A172 (cell line): ENCODE data around the gene NT5M. TPM values are rescaled to one million over a fixed set of nuclear protein-coding genes. Genes with fewer than 3 reads are reported as not detected.
A peak's percentile ranks its signal among the peaks of the same experiment; 100 is the strongest.

ENCODE experiments used
- DNase-seq: peaks from one replicate; pipeline ENCODE4 v3.0.0-alpha.2; 2015; ENCODE audit warnings: low spot score
- total RNA-seq: library from RNA; depleted of rRNA; stranded (reverse); fragments of >200 nt; shearing (Covaris generic); gene quantifications from 2 replicates; pipeline ENCODE4 v1.2.3, GENCODE V29; 2014

The NT5M gene
- total RNA-seq, 1 experiment from 2014 or later, result 12.7 TPM

- peak; percentile 59 for DNase-seq
Observed at GRCh38 chr17:17354560-17355349, 51.6 kb downstream of the NT5M start.

GRCh38 chr17:17355426-17355825 lies 52.3 kb downstream of the NT5M start:
- no peak for DNase-seq

- peak; percentile 92 for DNase-seq
Observed at GRCh38 chr17:17356149-17356930, 53.2 kb downstream of the NT5M start.

DNA sequence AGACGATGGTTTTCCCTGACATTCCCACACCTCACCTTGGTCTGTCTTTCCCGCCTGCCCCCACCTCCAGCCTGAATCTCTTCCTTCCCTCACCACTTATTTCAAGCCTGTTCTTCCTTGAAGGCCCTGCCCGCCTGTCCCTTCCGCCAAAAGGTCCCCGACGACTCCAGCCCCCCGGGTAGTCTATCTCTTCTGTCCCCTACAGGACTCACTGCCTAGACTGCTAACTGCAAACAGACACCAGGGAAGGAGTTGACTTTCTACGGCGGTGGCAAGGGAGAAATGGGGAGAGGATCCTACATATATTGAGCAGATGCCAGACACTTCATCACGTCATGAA lies 53.7 kb downstream of the NT5M start:
- DNase-seq, result no peak

DNA sequence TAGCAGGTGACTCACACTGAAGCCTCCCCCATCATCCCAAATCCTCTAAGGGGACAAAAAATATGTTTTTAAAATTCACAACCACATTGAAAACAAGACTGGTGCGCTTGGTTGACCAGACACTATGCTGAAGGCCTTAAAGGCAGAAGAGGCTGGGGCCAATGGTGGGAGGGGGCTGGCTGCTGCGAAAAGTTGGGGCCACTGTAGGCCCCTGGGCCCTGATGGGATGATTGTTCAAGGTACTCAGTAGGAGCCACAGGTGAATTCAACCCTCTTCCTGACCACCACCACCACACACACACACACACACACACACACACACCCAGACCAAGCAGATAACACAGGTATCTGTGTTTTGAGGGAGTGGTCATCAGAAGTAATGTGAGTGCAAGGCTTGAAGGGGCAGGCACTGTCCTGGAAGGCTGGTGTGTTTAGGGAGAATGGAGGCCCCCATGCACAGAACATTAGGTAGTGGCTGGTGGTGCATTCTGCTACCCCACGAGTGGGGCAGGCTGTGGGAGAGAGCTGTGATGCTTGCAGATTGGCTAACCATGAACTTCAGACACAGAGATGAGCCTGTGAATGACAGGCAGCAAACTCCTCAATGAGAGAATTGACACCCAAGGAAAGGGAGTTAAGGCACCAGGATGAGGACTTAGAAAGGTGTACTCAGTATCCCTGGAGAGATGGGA lies 55.0 kb downstream of the NT5M start:
- DNase-seq, result no peak

- no peak for DNase-seq
Observed at GRCh38 chr17:17358866-17359265, 55.7 kb downstream of the NT5M start.

DNA sequence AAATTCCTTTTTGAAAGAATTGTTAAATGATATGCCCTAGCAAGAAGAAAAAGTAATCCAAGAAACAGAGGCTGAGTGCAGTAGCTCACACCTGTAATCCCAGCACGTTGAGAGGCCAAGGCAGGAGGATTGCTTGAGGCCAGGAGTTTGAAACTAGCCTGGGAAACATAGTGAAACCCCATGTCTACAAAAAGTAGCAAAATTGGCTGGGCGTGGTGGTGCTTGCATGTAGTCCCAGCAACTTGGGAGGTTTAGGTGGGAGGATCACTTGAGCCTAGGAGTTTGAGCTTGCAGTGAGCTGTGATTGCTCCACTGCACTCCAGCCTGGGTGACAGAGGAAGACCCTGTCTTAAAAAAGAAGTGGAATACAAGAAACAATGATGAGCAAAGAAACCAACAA lies 56.1 kb downstream of the NT5M start:
- no peak for DNase-seq

GRCh38 chr17:17360087-17360730 lies 57.0 kb downstream of the NT5M start:
- DNase-seq, result no peak

GRCh38 chr17:17361543-17361866 lies 58.3 kb downstream of the NT5M start:
- DNase-seq, result no peak

GRCh38 chr17:17361867-17362539 lies 58.8 kb downstream of the NT5M start:
- DNase-seq, result no peak

- DNase-seq, result no peak
Observed at GRCh38 chr17:17362540-17362930, 59.4 kb downstream of the NT5M start.

DNA sequence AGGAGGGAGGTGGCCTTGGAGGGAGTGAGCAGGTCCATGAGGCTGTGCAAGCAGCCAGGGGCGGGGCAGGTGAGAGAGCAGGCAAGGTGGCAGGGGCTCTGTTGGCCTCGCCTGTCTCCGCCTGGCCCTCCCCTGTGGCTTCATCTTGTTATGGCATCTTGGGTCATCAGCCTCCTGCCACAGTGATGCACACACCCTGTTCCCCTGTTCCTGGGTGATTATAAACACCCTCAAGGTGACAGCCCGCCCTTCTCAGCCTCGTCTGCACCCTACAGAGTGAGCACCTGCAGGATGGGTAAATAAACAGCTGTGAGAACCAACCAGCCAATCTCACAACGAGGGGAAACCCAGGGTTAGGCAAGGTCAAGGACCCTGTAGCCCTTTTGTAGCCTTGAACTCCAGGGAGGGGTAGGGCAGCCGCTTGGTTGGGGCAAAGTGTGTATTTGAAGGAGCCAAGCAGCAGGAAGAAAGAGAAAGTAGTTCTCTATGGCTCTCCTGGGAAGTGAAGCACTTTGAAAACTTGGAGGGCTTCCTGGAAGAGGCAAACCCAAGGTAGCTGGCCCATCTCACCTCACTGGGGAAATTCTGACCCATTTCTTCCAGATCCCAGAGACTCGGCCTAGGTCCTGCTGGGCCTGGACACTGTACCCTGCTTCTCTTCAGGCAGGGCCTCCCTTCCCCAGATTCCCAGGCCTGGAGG lies 60.6 kb downstream of the NT5M start:
- DNase-seq, result no peak

DNA sequence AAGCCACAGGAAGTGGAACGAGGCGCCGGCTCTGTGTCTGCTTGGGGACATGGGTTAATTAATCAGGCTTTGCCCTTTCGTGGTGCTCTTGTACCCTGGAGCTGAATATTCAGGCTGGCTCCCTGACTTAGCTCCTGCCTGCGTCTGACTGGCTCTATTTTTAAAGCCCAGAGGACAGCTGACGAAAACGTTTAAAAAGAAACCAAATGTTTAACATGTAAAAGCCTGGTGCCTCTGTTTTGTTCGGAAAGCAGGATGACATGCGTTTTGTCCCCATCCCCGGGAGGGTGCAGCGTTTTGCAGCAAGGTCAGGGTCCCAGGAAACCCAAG lies 61.1 kb downstream of the NT5M start:
- DNase-seq, result no peak

- no peak for DNase-seq
Observed at GRCh38 chr17:17365476-17366110, 62.4 kb downstream of the NT5M start.

DNA sequence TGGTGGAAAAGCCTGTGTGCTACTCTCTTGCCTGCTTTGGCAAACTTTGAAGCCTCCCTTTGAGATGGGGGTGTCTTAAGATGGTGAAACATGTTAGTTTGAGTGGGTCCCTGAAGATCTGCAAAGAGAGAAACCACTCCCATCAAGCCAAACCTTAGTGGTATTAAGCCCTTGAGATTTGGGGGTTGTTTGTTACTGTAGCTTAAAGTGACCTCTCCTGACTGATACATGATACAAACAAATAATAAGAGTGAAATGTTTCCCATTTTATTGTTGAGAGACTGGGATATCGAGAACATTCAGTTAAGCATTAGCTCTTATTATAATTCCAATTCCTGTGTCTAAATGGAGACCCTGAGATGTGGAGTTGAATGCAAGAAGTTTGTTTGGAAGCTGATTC lies 63.1 kb downstream of the NT5M start:
- no peak for DNase-seq

DNA sequence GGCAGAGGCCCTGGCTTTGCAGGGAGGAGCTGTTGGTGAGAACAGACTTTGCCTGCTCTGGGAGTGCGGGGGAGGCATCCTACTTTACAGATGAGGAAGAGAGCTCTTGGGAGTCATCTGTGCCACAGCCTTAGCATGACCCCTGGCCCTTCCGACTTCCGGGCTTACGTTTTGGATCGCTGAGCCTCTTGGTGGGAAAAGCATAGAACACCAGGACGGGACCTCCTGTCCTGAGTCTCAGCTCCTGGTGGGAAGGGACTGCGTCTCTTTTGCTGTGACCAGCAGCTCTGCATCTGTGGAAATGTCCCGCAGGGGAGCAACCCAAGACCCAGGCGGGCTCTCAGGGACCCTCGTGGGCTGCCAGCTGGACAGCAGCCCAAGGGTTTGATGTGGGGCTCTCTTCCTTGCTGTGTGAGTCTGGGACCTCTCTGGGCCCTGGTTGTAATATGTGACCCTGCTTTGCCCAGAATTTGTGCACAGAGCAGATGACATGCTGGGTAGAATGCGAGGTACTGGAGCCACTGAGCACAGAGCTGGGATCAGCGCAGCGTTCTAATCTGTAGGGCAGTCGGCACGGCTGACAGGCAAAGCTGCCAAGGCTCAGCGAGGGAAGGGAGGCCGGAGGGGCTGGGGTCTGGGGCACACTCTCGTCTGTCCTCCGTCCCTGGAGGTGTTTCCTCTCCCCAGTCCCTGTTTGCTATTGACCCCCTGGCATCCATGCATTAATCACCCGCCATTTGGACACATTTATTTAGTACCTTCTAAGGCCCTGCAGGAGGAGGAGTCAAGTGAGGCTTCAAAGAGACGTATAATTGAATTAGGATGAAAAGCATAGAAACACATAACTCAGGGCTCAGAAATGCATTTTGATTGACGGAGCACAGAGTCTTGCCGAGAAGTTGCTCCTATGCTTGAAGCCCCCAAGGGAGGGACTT lies 64.0 kb downstream of the NT5M start:
- no peak for DNase-seq

GRCh38 chr17:17367931-17368330 lies 64.8 kb downstream of the NT5M start:
- DNase-seq, result no peak

DNA sequence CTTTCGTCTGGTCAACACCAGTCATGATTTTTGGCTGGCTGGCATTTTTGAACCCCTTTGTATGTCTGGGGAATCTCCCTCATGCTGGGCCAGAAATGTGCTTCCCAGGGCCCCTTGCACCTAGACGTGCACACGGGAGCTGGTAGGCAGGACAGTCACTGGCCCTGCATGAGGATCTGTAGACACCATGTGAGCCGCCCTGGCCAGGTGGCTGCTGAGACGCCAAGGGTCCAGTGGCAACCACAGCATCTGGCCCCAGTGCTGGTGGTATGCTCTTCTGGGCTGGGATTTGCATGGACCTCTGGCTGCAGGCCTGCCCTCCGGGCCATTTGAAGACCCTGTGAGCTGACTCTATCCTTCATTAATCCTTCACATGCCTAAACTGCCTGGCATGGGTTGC lies 67.5 kb downstream of the NT5M start:
- DNase-seq, result no peak

- DNase-seq, result no peak
Observed at GRCh38 chr17:17372856-17373520, 69.8 kb downstream of the NT5M start.
